HG03060 (cell line): ENCODE results near the gene MAP3K3.

Source experiments
- ATAC-seq: cut with Tn5 transposase; IDR thresholded peaks from one replicate; pipeline ENCODE4 v1.9.1; 2021; ENCODE audit warnings: low read depth, moderate number of reproducible peaks; ENCODE audit not compliant: unreplicated experiment

MAP3K3 gene

DNA sequence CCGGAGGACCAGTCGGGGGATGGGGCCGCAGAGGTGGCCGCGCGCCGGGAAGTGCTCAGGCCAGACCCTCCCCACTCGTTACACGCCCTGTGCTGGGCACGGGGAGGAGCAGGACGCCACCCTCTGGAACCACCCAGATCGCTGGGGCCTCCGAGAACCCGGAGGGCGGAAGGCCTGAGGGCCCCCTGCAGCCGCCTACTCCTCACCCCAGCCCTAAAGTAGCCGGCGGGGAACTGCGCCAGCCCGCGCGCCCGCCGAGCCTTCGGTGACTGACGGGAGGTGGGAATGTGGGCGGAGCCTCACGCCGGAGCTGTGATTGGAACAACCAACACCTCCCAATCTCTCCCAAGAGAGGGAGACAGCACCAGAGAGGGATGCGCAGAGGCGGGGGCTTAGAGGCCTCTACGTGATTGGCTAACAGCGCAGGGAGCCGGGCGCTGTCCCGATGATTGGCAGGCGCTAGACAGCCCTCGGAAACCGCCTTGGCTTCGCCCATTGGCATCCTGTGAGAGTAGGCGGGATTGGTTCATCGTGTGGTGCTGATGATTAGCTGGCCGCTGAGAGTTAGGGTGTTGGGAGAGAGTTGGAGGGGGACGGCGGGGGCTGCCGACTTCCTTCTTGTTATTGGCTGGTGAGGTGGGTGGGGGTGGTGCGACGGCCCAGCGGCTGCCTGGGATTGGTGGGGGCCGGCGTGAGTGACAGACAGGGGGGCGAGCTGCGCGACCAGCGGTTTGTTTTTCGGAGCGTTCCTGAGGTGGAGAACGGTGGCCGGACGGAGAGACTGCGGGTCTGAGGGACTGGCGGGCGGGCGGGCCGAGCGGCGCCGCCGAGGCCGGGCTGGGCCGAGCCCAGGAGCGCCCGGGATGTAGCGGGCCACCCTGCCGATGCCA, at the start of gene MAP3K3:
Gene MAP3K3 (plus strand): TSS at position 734 of the 890 bp plus-strand sequence. CDS start 343 bp downstream, outside the sequence.
- peak; percentile 92 for ATAC-seq

- no peak for ATAC-seq
Measured at GRCh38 chr17:63573634-63574033, 48.6 kb upstream of the MAP3K3 start.

DNA sequence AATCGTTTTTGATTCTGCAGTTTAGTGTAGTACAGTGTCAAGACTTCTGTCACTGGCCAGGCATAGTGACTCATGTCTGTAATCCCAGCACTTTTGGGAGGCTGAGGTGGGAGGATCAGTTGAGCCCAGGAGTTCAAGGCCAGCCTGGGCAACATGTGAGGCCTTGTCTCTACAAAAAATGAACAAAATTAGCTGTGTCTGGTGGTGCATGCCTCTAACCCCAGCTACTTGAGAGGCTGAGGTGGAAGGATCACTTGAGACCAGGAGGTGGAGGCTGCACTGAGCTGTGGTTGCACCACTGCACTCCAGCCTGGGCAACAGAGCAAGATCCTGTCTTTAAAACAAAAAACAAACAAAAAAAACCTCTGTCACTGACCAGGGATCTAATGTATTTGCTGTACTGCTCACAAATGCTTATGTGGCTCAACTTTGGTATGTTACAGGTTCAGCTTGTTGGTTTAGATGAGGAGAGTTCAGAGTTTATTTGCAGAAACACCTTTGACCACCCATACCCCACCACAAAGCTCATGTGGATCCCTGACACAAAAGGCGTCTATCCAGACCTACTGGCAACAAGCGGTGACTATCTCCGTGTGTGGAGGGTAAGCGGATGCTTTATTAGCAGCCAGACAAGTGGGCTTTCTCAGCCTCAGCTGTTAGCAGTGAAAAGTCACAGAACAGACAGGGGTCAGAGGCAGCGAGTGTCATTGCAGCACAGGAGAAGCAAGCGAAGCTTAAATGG, 44.0 kb upstream of the MAP3K3 start:
- no peak for ATAC-seq

GRCh38 chr17:63578769-63579111, 43.5 kb upstream of the MAP3K3 start:
- no peak for ATAC-seq

DNA sequence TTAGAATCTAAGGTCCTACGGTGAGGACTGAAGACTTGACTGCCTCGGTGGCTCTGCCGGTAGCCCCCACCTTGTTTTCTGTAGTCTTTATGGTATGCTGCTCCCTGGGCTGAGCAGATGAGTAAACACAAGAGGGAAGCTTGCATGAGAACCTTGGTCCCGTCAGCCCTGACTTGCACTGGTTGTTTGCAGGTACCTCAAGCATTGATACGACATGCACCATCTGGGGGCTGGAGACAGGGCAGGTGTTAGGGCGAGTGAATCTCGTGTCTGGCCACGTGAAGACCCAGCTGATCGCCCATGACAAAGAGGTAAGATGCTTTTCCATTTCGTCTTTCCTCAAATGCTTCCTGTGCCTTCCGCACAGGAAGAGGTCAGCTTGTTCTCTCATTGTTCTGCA, 42.6 kb upstream of the MAP3K3 start:
- ATAC-seq, result no peak

GRCh38 chr17:63587770-63588169, 34.4 kb upstream of the MAP3K3 start:
- ATAC-seq, result no peak

- ATAC-seq, result no peak
Measured at GRCh38 chr17:63588797-63589196, 33.4 kb upstream of the MAP3K3 start.

DNA sequence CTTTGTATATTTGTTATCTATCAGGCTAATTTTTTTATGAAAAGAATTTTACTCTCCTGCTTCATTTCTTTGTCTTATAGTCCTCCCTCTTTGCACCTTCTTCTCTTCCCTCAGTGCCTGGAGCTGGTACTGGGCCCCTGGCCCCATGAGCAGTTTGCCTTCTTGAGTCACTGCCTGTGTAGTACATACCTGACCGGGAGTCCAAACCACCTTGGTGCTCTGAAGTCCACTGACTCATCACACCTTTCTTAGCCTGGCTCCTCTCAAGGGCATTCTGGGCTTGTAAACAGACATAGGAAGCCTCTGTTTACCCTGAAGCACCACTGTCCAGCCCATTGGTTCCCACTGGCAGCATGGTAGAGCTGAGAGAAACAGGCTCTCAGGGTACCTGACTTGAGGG, 32.6 kb upstream of the MAP3K3 start:
- ATAC-seq, result no peak

GRCh38 chr17:63592797-63593196, 29.4 kb upstream of the MAP3K3 start:
- ATAC-seq, result no peak

GRCh38 chr17:63595132-63595531, 27.1 kb upstream of the MAP3K3 start:
- no peak for ATAC-seq

DNA sequence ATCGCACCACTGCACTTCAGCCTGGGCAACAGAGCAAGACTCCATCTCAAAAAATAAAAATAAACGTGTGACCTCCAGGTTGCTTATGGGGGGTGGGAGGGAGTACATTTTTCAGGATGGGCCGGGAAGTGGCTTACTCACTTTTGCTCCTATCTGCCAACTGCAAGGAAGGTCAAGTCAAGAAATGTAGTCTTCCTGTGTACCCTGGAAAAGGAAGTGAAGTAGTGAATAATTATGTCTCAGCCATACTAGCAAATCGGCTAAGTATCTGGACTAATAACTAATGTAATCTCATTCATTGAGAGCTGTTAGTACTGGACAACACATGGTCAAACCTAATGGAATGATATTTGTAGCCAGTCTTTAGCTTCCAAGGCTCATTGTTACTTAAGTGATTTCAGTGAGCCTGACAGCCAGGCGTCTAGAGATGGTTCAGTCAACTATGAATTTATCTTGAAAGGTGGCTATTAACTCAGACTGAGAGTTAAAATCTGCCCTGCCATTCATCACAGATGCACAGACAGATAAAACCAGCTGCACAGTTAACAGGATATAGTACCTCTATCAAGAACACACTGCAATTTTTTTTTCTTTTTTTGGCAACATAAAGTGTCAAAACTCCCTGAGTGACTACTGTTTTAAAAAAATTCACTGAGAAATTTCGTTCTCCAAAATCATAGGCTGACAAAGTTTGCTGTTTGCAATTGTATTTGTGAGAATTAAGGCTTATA, 25.2 kb upstream of the MAP3K3 start:
- no peak for ATAC-seq

DNA sequence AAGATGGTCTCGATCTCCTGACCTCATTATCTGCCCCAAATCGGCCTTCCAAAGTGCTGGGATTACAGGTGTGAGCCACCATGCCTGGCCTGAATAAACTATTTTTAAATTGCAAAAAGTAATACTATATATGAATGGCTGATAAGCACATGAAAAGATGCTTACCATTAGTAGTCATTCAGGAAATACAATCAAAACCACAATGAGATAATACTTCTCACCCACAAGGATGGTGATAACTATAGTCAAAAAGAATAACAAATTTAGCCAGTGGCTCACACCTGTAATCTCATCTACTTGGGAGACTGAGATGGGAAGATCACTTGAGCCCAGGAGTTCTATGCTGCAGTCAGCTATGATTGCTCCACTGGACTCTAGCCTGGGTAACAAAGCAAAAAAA, 23.9 kb upstream of the MAP3K3 start:
- ATAC-seq, result no peak

DNA sequence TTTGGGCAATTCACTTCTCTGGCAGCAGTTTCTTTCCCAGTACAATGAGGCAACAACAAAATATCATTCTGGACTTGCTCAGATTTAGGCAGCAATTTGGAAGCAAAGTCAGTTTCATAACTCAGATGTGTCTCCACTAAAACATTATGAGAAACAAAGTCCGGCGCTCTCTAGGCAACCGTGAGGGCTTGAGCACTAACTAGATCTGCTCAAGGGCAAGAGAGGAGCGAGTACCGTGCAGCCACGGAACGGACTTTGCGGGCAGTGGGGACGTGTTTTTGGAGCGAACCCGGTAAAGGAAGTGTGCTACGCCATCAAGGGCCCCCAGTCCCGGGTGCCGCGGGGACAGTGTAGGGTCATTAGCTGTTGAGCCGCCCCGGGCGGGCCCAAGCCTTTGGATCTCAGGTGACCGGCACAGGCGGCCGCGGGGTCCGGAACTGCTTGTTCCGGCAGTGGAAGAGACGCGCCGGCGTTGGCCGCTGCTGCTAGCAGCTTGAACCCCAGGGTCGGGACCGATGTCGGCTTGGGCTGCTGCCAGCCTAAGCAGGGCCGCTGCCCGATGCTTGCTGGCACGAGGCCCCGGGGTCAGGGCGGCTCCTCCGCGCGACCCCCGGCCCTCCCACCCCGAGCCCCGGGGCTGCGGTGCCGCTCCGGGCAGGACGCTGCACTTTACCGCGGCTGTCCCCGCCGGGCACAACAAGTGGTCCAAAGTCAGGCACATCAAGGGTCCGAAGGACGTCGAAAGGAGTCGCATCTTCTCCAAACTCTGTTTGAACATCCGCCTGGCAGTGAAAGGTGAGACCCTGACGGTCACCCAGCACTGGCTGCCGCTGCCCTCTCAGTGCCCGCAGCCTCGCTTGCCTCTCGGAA, 21.4 kb upstream of the MAP3K3 start, which contains the start of gene TACO1:
Gene TACO1 (plus strand): TSS at position 327 of the 870 bp plus-strand sequence. CDS start 189 bp downstream, at position 516.
- peak; percentile 82 for ATAC-seq

DNA sequence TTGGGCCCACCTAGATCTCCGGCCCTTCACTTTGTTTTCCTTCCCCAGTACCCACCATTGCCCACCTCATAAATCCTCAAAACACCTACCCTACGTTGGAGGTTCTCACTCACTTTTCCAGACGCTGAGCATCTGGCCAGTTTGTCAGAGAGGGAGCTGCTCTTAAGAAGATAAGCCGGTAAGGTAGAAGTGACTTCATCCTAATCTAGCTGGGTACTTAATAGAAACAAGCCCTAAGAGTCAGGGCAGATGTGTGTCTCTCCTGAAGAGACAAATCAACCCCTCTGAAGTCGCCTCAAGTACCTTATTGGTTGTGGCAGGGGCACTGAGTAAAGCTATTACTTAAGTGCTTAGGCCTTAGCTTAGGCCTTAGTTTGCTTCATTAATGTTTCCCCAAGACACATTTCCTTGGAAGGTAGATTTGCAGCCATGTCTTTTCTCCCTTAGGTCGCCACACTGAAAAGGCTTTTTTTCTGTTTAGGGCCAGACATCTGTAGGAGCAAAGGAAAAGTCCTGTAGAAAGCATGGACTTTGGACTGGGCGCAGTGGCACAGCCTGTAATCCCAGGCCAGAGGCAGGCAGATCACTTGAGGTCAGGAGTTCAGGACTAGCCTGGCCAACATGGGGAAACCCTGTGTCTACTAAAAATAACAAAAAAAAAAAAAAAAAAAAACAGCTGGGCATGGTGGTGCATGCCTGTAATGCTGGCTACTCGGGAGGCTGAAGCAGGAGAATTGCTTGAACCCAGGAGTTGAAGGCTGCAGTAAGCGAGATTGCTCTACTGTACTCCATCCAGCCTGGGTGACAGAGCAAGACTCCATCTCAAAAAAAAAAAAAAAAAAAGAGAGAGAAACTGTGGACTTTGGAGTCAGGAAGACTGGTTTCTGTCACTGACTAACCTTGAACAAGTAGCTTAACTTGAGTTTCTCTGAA, 20.5 kb upstream of the MAP3K3 start:
- ATAC-seq, result no peak

DNA sequence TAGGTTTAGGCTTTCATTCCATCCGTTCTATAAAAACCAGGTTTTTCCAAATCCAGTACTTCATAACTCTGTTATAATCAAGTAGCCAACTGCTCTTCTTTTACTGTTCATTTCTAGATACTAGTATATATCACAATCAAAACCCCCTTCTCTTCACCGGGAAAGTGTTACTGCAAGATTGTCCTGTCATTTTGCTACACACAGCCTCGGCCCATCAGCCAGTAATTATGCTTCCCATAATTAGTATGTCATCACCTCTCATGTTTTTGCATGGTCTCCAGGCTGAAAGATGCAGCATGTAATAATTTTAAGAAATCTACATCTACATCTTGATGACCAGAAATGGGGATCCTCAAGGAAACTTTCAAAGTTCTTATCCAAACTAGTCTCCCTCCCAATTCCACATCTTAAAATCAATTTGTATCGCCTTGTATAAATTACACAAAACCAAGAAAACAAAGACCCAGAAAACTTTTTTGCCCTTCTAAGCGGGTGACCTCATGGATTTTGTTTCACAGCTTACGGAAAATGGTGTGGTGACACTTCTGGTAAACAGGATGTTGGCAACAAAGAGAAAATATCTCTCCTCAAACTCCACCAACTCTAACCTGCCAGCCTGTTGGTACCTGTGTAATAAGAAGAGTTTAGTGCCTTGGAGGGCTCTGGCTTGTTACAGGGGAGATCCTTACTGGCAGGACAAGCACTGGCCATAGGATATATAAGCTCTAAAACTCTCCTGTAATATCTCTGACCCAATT, 12.2 kb upstream of the MAP3K3 start:
- no peak for ATAC-seq

GRCh38 chr17:63610854-63611253, 11.4 kb upstream of the MAP3K3 start:
- ATAC-seq, result no peak

GRCh38 chr17:63611354-63611753, 10.9 kb upstream of the MAP3K3 start:
- no peak for ATAC-seq

- no peak for ATAC-seq
Measured at GRCh38 chr17:63613663-63614062, 8.6 kb upstream of the MAP3K3 start.
